Measurements from ENCODE around the gene PPP1R2B. TPM values are rescaled to one million over a fixed set of nuclear protein-coding genes. Genes with fewer than 3 reads are reported as not detected.

Gene PPP1R2B
- total RNA-seq, 1 donor from 2014 or later = 0.07 TPM

GRCh38 chr5:156871212-156871611 lies 21.1 kb downstream of the PPP1R2B start:
- DNase-seq (ENCODE audit: low read depth, low spot score) = no peak

- no peak for DNase-seq (ENCODE audit: low read depth, low spot score)
These were observed 29.7 kb downstream of the PPP1R2B start for GRCh38 chr5:156879665-156880285.

- no peak for DNase-seq (ENCODE audit: low read depth, low spot score)
These were observed 33.3 kb downstream of the PPP1R2B start for GRCh38 chr5:156883316-156883875.

- DNase-seq (ENCODE audit: low read depth, low spot score) = no peak
These were observed 38.4 kb downstream of the PPP1R2B start for GRCh38 chr5:156888520-156888919.

GRCh38 chr5:156892223-156892622 lies 42.1 kb downstream of the PPP1R2B start:
- DNase-seq (ENCODE audit: low read depth, low spot score) = no peak

- DNase-seq (ENCODE audit: low read depth, low spot score) = no peak
These were observed 42.8 kb downstream of the PPP1R2B start for GRCh38 chr5:156892864-156893263.

- no peak for DNase-seq (ENCODE audit: low read depth, low spot score)
These were observed 43.4 kb downstream of the PPP1R2B start for GRCh38 chr5:156893517-156893916.

GRCh38 chr5:156896546-156896945 lies 46.5 kb downstream of the PPP1R2B start:
- DNase-seq (ENCODE audit: low read depth, low spot score) = no peak

Other genes with a start within 250 kb of the PPP1R2B start
- not detected in 2 replicates for gene TIMD4, start 112.9 kb downstream of the PPP1R2B start, total RNA-seq
- gene HAVCR1, start 208.8 kb downstream of the PPP1R2B start, total RNA-seq = not detected in 2 replicates

All from pulmonary artery endothelial cell (primary cell).